ENCODE results near the gene TTC21A. TPM values are rescaled to one million over a fixed set of nuclear protein-coding genes. Genes with fewer than 3 reads are reported as not detected.

The TTC21A gene
- total RNA-seq, 5 donors from 2014 or later (not counting 1 experiment from before 2014, with no cell fraction given) = 3.5 to 12.4 (median 5.4) TPM

GRCh38 chr3:39171860-39172259 is 64.4 kb downstream of the TTC21A start:
- Histone ChIP-seq H3K4me1 (ENCODE audit: control insufficient read depth in 1 of 2, extremely low read depth in 1 of 2, insufficient read depth in 2 of 2, low read length in 2 of 2) (no peaks in the 10 kb centered on the region), H3K27me3 (replicated peaks in 1 of 2; ENCODE audit: control insufficient read depth in 2 of 2, extremely low read depth in 1 of 2, insufficient read depth in 2 of 2, low read length in 1 of 2) (no peaks in the 10 kb centered on the region), H3K4me3 (ENCODE audit: control insufficient read depth in 1 of 2, extremely low read depth in 1 of 2, low read length in 1 of 2) (no peak overlapping the region), H3K36me3 (ENCODE audit: control insufficient read depth in 2 of 2, extremely low read depth in 1 of 2, insufficient read depth in 1 of 2, low read length in 1 of 2) (no peaks in the 10 kb centered on the region), H3K27ac (ENCODE audit: low read length) (no peak overlapping the region), H3K9me3 (no peaks in the 10 kb centered on the region)
- Mint-ChIP-seq H3K4me1 (peaks cover 0 to 5% (median 4%) of the 10 kb centered on the region in 3 donors), H3K9me3 (no peaks in the 10 kb centered on the region), H3K27ac (no peak overlapping the region), H3K36me3 (no peaks in the 10 kb centered on the region), H3K4me3 (no peak overlapping the region), H3K27me3 (no peaks in the 10 kb centered on the region)
- ChIA-PET CTCF (interaction anchor here in 1 of 2 donors (0.6 to 1.1 kb wide), 4 partner anchors 9 to 116 kb away, joined by 3 to 5 read pairs (median 4); no protein-coding TSS in a partner anchor), POLR2A (interaction anchor here (0.6 to 0.7 kb wide), 2 partner anchors 14 to 117 kb away, joined by 3 to 5 read pairs; no protein-coding TSS in a partner anchor)
- ATAC-seq (replicated peaks in 1 of 4) (no peak), DNase-seq (no peak)
- WGBS (ENCODE audit: insufficient coverage) = 79% methylated on average over 2 of the region's 2 CpGs

- H3K36me3 ChIP-seq (ENCODE audit: control insufficient read depth in 2 of 2, extremely low read depth in 1 of 2, insufficient read depth in 1 of 2, low read length in 1 of 2) = no peaks in the 10 kb centered on the region
- no peaks in the 10 kb centered on the region for H3K27me3 ChIP-seq (replicated peaks in 1 of 2; ENCODE audit: control insufficient read depth in 2 of 2, extremely low read depth in 1 of 2, insufficient read depth in 2 of 2, low read length in 1 of 2)
- POLR2A ChIA-PET = interaction anchor here in 1 of 2 donors (0.7 kb wide), 1 partner anchor 15 kb away, joined by 3 read pairs; no protein-coding TSS in a partner anchor
- Mint-ChIP-seq H3K27me3 (no peaks in the 10 kb centered on the region), H3K36me3 (no peaks in the 10 kb centered on the region), H3K4me3 (no peak overlapping the region), H3K9me3 (no peaks in the 10 kb centered on the region), H3K4me1 (peaks cover 6 to 15% (median 8%) of the 10 kb centered on the region in 3 donors), H3K27ac (peak overlapping the region in 1 of 2 donors; percentile 23)
- H3K4me1 ChIP-seq (ENCODE audit: control insufficient read depth in 1 of 2, extremely low read depth in 1 of 2, insufficient read depth in 2 of 2, low read length in 2 of 2) = peaks cover 5 to 11% of the 10 kb centered on the region in 2 experiments
- no peak overlapping the region for H3K27ac ChIP-seq (ENCODE audit: low read length)
- DNase-seq = no peak
- H3K4me3 ChIP-seq (ENCODE audit: control insufficient read depth in 1 of 2, extremely low read depth in 1 of 2, low read length in 1 of 2) = no peak overlapping the region
- CTCF ChIA-PET = interaction anchor here in 1 of 2 donors (0.7 kb wide), 2 partner anchors 43 to 58 kb away, joined by 3 to 4 read pairs; no protein-coding TSS in a partner anchor
- H3K9me3 ChIP-seq = no peaks in the 10 kb centered on the region
- no peak for ATAC-seq (replicated peaks in 1 of 4)
- WGBS (ENCODE audit: insufficient coverage) = no CpG with 5 or more reads among the region's 2 CpGs
These were observed 66.0 kb downstream of the TTC21A start for GRCh38 chr3:39173318-39174125.

GRCh38 chr3:39176025-39176714 is 68.7 kb downstream of the TTC21A start:
- Mint-ChIP-seq H3K36me3 (no peaks in the 10 kb centered on the region), H3K4me1 (peaks cover 30 to 39% (median 33%) of the 10 kb centered on the region in 3 donors), H3K4me3 (no peak overlapping the region), H3K27ac (peak overlapping the region; percentile 79 to 89), H3K9me3 (no peaks in the 10 kb centered on the region), H3K27me3 (no peaks in the 10 kb centered on the region)
- no peaks in the 10 kb centered on the region for H3K27me3 ChIP-seq (replicated peaks in 1 of 2; ENCODE audit: control insufficient read depth in 2 of 2, extremely low read depth in 1 of 2, insufficient read depth in 2 of 2, low read length in 1 of 2)
- WGBS (ENCODE audit: insufficient coverage) = 90% methylated on average over 6 of the region's 6 CpGs
- H3K4me1 ChIP-seq (ENCODE audit: control insufficient read depth in 1 of 2, extremely low read depth in 1 of 2, insufficient read depth in 2 of 2, low read length in 2 of 2) = peaks cover 20 to 35% of the 10 kb centered on the region in 2 experiments
- POLR2A ChIA-PET = interaction anchor here in 1 of 2 donors (0.6 kb wide), 1 partner anchor 29 kb away, joined by 3 read pairs; no protein-coding TSS in a partner anchor
- H3K27ac ChIP-seq (ENCODE audit: low read length) = peak overlapping the region; percentile 29
- CTCF ChIA-PET = interaction anchor here in 1 of 2 donors (1.6 kb wide), 1 partner anchor 27 kb away, joined by 4 read pairs; no protein-coding TSS in a partner anchor
- ATAC-seq (replicated peaks in 1 of 4) = no peak
- no peak overlapping the region for H3K4me3 ChIP-seq (ENCODE audit: control insufficient read depth in 1 of 2, extremely low read depth in 1 of 2, low read length in 1 of 2)
- H3K36me3 ChIP-seq (ENCODE audit: control insufficient read depth in 2 of 2, extremely low read depth in 1 of 2, insufficient read depth in 1 of 2, low read length in 1 of 2) = no peaks in the 10 kb centered on the region
- H3K9me3 ChIP-seq = no peaks in the 10 kb centered on the region
- DNase-seq = no peak

- WGBS (ENCODE audit: insufficient coverage) = 0% methylated on average over 9 of the region's 32 CpGs
- H3K36me3 Mint-ChIP-seq = no peaks in the 10 kb centered on the region
- DNase-seq = peak in 32 of 35 experiments; percentile 8 to 68 (median 36)
- Histone ChIP-seq H3K4me3 (ENCODE audit: control insufficient read depth in 1 of 2, extremely low read depth in 1 of 2, low read length in 1 of 2) (peak overlapping the region; percentile 44 to 52), H3K36me3 (ENCODE audit: control insufficient read depth in 2 of 2, extremely low read depth in 1 of 2, insufficient read depth in 1 of 2, low read length in 1 of 2) (no peaks in the 10 kb centered on the region), H3K27me3 (replicated peaks in 1 of 2; ENCODE audit: control insufficient read depth in 2 of 2, extremely low read depth in 1 of 2, insufficient read depth in 2 of 2, low read length in 1 of 2) (no peaks in the 10 kb centered on the region), H3K9me3 (no peaks in the 10 kb centered on the region), H3K4me1 (ENCODE audit: control insufficient read depth in 1 of 2, extremely low read depth in 1 of 2, insufficient read depth in 2 of 2, low read length in 2 of 2) (peaks cover 20 to 38% of the 10 kb centered on the region in 2 experiments), H3K27ac (ENCODE audit: low read length) (peak overlapping the region; percentile 64)
- peak overlapping the region; percentile 82 to 89 for H3K27ac Mint-ChIP-seq
- ChIA-PET POLR2A (interaction anchor here in 1 of 2 donors (1.1 to 1.4 kb wide), 2 partner anchors 19 to 28 kb away, joined by 4 read pairs; no protein-coding TSS in a partner anchor), CTCF (interaction anchor here (0.6 to 1.5 kb wide), 8 partner anchors 9 to 114 kb away, joined by 3 to 6 read pairs (median 4); partner anchors contain the start of genes GORASP1 (in 1 of the 2) and TTC21A (in 1 of the 2))
- no peaks in the 10 kb centered on the region for H3K27me3 Mint-ChIP-seq
- peaks cover 33 to 43% (median 37%) of the 10 kb centered on the region in 3 donors for H3K4me1 Mint-ChIP-seq
- H3K4me3 Mint-ChIP-seq = peak overlapping the region; percentile 70 to 88 (median 74)
- H3K9me3 Mint-ChIP-seq = no peaks in the 10 kb centered on the region
- peak; percentile 21 to 28 (median 25) for ATAC-seq (replicated peaks in 1 of 4)
These were observed 70.3 kb downstream of the TTC21A start for GRCh38 chr3:39177708-39178332.

- Mint-ChIP-seq H3K9me3 (no peaks in the 10 kb centered on the region), H3K4me1 (peaks cover 33 to 43% (median 37%) of the 10 kb centered on the region in 3 donors), H3K36me3 (no peaks in the 10 kb centered on the region), H3K27ac (peak overlapping the region in 1 of 2 donors; percentile 66), H3K27me3 (no peaks in the 10 kb centered on the region), H3K4me3 (peak overlapping the region; percentile 35 to 88 (median 70))
- no peak for DNase-seq
- 89% methylated on average over 3 of the region's 4 CpGs for WGBS (ENCODE audit: insufficient coverage)
- Histone ChIP-seq H3K36me3 (ENCODE audit: control insufficient read depth in 2 of 2, extremely low read depth in 1 of 2, insufficient read depth in 1 of 2, low read length in 1 of 2) (no peaks in the 10 kb centered on the region), H3K4me1 (ENCODE audit: control insufficient read depth in 1 of 2, extremely low read depth in 1 of 2, insufficient read depth in 2 of 2, low read length in 2 of 2) (peaks cover 20 to 38% of the 10 kb centered on the region in 2 experiments), H3K27ac (ENCODE audit: low read length) (peak overlapping the region; percentile 64), H3K4me3 (ENCODE audit: control insufficient read depth in 1 of 2, extremely low read depth in 1 of 2, low read length in 1 of 2) (no peak overlapping the region), H3K9me3 (no peaks in the 10 kb centered on the region), H3K27me3 (replicated peaks in 1 of 2; ENCODE audit: control insufficient read depth in 2 of 2, extremely low read depth in 1 of 2, insufficient read depth in 2 of 2, low read length in 1 of 2) (no peaks in the 10 kb centered on the region)
- POLR2A ChIA-PET = interaction anchor here (0.6 to 1.4 kb wide), 3 partner anchors 10 to 29 kb away, joined by 3 to 4 read pairs (median 4); no protein-coding TSS in a partner anchor
- ATAC-seq (replicated peaks in 1 of 4) = no peak
- CTCF ChIA-PET = interaction anchor here (1.1 to 1.5 kb wide), 3 partner anchors 11 to 113 kb away, joined by 3 to 4 read pairs (median 4); no protein-coding TSS in a partner anchor
These were observed 71.1 kb downstream of the TTC21A start for GRCh38 chr3:39178553-39178952.

All from T-cell (primary cell).